HepG2 (cell line): Measurements from ENCODE around the gene SNAP91. TPM values are rescaled to one million over a fixed set of nuclear protein-coding genes. Genes with fewer than 3 reads are reported as not detected.

Source experiments
- ZKSCAN5 ChIP-seq: sonication (generic); formaldehyde crosslinking; IDR thresholded peaks from 2 replicates; pipeline ENCODE4 v1.5.1; 2020; ENCODE audit warnings: mild to moderate bottlenecking, missing genetic modification reagents
- ZNF121 ChIP-seq: sonication (generic); formaldehyde crosslinking; IDR thresholded peaks from 2 replicates; pipeline ENCODE4 v1.5.0; 2020; ENCODE audit warnings: mild to moderate bottlenecking, missing genetic modification reagents
- polyA plus RNA-seq, 8 experiments: library from polyadenylated mRNA; depleted of rRNA in 3 of 8; stranded (reverse) in 7 of 8; unstranded in 1 of 8; fragments of >200 nt; fragmentation: Illumina TruSeq in 4 of 8; extraction: Trizol in 4 of 8; gene quantifications; 2 replicates each; pipeline versions ENCODE4 v1.2.1 to v1.2.3, GENCODE V29; 2011 to 2016; ENCODE audit warnings: low read depth in 4 of 8, missing spikeins in 1 of 8, mixed read lengths in 1 of 8; ENCODE audit not compliant: insufficient read depth in 1 of 8
- total RNA-seq, 5 experiments: library from RNA; depleted of rRNA; stranded (reverse); fragments of >200 nt; fragmentation: Illumina TruSeq; extraction: Trizol; gene quantifications; 2 replicates each; pipeline ENCODE4 v1.2.3, GENCODE V29; 2016; ENCODE audit warnings: low read depth in 1 of 5
- TF ChIP-seq, protein P1 (sequence below): sonication (generic); formaldehyde crosslinking; IDR thresholded peaks from 2 replicates; pipeline ENCODE4 v1.9.0; 2021; ENCODE audit warnings: mild to moderate bottlenecking, missing genetic modification reagents
- TF ChIP-seq, protein P2 (sequence below): IDR thresholded peaks from 2 replicates; pipeline ENCODE4 v1.6.1; 2016; ENCODE audit warnings: low read depth, control low read depth
- TF ChIP-seq, protein P3 (sequence below): sonication (generic); formaldehyde crosslinking; conservative IDR thresholded peaks from 2 replicates; pipeline ENCODE4 v1.4.0; 2020; ENCODE audit warnings: missing genetic modification reagents
- TF ChIP-seq, protein P4 (sequence below): sonication (generic); formaldehyde crosslinking; IDR thresholded peaks from 2 replicates; pipeline ENCODE4 v1.4.0; 2020; ENCODE audit warnings: mild to moderate bottlenecking, missing genetic modification reagents

SNAP91 gene
- total and polyA plus RNA-seq, 2 of the 13 experiments (the other 11 are each of a cell fraction or from before 2014, with no cell fraction given): not detected

DNA sequence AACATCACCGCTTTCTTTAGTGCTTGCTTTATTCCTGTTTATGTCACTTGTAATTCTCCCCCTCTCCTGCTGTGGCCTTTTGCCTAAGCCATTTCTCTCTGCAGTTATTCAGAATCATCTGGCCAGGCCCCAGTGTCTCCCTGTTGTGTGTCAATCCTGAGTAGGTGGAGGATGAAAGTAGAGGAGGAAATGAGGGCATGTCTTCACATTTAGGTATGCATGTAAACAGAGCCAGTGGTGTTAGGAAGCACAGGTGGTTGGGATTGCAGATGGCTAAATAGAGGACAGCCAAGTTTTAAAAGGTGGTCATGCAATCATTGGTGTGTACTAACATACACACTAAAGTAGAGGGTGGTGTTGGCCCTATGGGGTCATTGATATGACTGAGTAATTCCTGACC, 191.4 kb downstream of the SNAP91 start (continued):
- TF ChIP-seq, protein P1, sequence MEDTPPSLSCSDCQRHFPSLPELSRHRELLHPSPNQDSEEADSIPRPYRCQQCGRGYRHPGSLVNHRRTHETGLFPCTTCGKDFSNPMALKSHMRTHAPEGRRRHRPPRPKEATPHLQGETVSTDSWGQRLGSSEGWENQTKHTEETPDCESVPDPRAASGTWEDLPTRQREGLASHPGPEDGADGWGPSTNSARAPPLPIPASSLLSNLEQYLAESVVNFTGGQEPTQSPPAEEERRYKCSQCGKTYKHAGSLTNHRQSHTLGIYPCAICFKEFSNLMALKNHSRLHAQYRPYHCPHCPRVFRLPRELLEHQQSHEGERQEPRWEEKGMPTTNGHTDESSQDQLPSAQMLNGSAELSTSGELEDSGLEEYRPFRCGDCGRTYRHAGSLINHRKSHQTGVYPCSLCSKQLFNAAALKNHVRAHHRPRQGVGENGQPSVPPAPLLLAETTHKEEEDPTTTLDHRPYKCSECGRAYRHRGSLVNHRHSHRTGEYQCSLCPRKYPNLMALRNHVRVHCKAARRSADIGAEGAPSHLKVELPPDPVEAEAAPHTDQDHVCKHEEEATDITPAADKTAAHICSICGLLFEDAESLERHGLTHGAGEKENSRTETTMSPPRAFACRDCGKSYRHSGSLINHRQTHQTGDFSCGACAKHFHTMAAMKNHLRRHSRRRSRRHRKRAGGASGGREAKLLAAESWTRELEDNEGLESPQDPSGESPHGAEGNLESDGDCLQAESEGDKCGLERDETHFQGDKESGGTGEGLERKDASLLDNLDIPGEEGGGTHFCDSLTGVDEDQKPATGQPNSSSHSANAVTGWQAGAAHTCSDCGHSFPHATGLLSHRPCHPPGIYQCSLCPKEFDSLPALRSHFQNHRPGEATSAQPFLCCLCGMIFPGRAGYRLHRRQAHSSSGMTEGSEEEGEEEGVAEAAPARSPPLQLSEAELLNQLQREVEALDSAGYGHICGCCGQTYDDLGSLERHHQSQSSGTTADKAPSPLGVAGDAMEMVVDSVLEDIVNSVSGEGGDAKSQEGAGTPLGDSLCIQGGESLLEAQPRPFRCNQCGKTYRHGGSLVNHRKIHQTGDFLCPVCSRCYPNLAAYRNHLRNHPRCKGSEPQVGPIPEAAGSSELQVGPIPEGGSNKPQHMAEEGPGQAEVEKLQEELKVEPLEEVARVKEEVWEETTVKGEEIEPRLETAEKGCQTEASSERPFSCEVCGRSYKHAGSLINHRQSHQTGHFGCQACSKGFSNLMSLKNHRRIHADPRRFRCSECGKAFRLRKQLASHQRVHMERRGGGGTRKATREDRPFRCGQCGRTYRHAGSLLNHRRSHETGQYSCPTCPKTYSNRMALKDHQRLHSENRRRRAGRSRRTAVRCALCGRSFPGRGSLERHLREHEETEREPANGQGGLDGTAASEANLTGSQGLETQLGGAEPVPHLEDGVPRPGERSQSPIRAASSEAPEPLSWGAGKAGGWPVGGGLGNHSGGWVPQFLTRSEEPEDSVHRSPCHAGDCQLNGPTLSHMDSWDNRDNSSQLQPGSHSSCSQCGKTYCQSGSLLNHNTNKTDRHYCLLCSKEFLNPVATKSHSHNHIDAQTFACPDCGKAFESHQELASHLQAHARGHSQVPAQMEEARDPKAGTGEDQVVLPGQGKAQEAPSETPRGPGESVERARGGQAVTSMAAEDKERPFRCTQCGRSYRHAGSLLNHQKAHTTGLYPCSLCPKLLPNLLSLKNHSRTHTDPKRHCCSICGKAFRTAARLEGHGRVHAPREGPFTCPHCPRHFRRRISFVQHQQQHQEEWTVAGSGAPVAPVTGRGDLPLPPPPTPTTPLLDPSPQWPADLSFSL (CRISPR knock-in tag): no peak
- TF ChIP-seq, protein P2, sequence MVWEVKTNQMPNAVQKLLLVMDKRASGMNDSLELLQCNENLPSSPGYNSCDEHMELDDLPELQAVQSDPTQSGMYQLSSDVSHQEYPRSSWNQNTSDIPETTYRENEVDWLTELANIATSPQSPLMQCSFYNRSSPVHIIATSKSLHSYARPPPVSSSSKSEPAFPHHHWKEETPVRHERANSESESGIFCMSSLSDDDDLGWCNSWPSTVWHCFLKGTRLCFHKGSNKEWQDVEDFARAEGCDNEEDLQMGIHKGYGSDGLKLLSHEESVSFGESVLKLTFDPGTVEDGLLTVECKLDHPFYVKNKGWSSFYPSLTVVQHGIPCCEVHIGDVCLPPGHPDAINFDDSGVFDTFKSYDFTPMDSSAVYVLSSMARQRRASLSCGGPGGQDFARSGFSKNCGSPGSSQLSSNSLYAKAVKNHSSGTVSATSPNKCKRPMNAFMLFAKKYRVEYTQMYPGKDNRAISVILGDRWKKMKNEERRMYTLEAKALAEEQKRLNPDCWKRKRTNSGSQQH (CRISPR knock-in tag): no peak
- TF ChIP-seq ZKSCAN5 (CRISPR knock-in tag): no peak
- TF ChIP-seq, protein P3, sequence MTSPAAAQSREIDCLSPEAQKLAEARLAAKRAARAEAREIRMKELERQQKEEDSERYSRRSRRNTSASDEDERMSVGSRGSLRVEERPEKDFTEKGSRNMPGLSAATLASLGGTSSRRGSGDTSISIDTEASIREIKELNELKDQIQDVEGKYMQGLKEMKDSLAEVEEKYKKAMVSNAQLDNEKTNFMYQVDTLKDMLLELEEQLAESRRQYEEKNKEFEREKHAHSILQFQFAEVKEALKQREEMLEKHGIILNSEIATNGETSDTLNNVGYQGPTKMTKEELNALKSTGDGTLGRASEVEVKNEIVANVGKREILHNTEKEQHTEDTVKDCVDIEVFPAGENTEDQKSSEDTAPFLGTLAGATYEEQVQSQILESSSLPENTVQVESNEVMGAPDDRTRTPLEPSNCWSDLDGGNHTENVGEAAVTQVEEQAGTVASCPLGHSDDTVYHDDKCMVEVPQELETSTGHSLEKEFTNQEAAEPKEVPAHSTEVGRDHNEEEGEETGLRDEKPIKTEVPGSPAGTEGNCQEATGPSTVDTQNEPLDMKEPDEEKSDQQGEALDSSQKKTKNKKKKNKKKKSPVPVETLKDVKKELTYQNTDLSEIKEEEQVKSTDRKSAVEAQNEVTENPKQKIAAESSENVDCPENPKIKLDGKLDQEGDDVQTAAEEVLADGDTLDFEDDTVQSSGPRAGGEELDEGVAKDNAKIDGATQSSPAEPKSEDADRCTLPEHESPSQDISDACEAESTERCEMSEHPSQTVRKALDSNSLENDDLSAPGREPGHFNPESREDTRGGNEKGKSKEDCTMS: no peak
- TF ChIP-seq, protein P4, sequence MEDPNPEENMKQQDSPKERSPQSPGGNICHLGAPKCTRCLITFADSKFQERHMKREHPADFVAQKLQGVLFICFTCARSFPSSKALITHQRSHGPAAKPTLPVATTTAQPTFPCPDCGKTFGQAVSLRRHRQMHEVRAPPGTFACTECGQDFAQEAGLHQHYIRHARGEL: no peak
- no peak for TF ChIP-seq ZNF121 (CRISPR knock-in tag)
